GM12801 (cell line): ENCODE data around the gene EFTUD2.

ENCODE experiments used
- TF ChIP-seq, protein P1 (sequence below): IDR thresholded peaks from one replicate; pipeline ENCODE4 v1.5.1; 2011; ENCODE audit warnings: control low read depth; ENCODE audit not compliant: insufficient read length; ENCODE audit errors: extremely low read depth

Gene EFTUD2

DNA sequence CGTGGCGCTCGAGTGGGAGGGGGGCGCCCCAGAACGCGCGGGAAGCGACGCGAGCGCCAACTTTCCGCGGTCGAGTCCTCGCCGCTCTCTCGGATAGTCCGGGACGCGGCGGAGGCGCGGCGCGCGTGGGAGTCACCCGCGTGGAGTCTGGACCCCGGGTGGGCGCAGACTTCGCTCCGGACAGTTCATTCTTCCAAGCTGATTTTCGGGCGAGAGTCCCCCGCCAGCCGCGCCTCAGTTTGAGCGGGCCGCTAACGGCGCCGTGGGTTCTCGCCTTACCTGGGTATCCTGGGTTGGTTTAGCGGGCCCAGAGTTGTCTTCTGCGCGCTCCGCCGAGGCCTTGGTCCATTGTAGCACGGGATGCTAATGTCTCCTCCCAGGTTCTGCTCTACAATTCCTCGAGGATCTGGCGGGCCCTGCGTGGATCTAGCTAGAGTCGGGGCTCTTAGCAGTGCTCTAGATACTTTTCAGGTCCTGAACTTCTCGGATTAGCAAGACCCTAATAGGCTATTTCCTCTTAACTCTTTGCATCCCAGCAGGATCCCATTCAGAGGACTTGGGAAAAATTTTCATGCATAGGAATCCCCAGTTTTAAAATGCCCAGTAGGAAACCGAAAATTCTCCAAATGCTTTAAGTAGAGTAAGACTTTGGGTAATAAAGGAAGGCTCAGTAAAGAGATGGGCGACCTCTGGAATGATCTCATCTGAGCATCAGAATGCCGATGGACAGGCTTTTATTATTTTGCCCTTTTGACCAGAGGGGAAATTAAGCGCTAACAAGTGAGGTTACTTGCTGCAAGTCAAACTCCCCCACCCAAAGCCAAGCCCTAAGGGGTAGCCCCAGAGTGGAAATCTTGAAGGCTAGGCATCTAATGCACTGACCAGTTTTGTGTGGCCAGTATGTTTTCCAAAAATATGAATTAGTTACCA is 68.6 kb downstream of the EFTUD2 start:
- TF ChIP-seq, protein P1, sequence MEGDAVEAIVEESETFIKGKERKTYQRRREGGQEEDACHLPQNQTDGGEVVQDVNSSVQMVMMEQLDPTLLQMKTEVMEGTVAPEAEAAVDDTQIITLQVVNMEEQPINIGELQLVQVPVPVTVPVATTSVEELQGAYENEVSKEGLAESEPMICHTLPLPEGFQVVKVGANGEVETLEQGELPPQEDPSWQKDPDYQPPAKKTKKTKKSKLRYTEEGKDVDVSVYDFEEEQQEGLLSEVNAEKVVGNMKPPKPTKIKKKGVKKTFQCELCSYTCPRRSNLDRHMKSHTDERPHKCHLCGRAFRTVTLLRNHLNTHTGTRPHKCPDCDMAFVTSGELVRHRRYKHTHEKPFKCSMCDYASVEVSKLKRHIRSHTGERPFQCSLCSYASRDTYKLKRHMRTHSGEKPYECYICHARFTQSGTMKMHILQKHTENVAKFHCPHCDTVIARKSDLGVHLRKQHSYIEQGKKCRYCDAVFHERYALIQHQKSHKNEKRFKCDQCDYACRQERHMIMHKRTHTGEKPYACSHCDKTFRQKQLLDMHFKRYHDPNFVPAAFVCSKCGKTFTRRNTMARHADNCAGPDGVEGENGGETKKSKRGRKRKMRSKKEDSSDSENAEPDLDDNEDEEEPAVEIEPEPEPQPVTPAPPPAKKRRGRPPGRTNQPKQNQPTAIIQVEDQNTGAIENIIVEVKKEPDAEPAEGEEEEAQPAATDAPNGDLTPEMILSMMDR: no peak

DNA sequence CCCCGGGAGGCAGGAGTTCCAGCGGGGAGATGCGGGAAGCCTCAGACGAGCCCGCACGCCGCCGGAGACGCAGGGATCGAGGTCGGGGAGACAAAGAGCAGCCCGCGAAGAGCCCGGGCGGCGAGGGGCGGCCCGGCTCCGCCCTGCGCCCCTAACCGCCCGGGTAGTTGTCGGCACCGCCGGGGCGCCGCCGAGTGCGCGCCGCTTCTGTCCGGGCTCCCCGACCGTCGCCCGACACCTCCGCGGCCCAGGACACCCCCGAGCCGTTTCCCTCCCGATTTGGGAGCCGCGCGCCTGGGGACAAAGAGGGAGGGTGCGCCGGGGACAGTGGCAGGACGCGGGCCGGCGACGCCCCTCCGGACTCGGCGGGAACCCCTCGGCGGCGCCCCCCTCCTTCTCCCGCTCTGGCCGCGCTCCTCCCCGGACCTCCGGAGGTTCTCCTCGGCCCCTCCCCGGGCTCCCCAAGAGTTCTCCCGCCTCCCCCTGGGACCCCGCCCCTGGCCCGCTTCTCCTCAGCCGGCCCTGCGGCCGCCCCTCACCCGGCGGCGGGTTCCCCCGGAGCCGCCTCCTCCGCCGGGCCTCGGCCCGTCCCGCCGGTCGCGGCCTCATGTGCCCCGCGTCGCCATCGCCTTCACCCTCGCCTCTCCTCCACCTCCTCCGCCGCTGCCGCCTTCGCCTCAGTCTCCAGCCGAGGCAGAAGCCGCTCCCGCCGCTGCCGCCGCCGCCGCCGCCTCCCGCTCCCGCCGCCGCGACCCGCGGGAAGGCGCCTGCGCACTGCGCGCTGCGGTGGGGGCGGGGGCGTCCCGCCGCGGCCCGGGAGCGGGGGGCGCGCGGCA is 69.5 kb downstream of the EFTUD2 start, which contains the start of gene GJC1:
GJC1 (minus strand) TSS at position 765 of the 836 bp plus-strand sequence. CDS start 24,470 bp downstream, outside the sequence.
- TF ChIP-seq, protein P1: no peak

DNA sequence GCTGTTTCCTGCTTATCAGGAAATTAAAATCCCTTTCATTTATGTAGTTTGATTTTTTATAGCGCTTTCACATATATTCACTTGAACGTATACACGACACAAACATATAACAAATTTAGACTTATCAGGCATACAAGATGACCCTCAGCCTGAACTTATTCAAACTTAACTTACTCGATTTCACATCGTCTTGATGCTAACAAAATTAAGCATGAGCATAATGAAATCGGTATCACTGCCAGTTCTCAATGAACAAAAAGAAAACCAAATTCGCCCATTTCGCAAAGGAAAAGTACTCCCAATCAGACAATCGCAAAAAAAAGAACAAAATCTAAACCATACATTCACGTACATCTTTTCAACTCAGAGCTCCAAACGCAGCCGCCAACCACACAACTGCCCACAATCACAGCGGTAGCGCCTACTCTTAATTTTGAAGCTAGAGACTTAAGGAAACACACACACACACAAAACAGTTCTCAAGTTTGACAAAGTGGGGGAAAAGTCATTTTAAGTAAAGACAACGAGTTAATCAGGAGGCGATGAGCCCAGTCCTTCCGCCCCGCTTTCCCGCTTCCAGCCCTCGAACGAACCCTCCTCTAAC is 70.2 kb downstream of the EFTUD2 start:
- TF ChIP-seq, protein P1: no peak

DNA sequence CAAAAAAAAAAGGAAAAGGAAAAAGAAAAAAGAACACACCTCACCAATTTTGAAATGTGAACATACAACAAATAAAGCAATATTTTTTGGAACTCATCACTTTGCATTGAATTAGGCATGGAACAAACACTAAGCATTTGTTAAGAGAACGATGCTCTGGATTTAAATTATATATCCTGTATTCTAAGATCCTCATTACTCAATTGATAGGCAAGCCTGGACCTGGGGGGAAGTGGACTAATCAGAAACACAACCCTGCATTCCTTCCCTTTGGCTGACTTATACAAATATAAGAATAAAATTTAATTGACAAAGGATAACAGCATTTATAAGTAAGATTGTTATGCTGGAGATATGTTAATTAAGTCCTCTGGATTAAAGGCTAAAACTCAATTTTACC is 71.4 kb downstream of the EFTUD2 start:
- TF ChIP-seq, protein P1: no peak

DNA sequence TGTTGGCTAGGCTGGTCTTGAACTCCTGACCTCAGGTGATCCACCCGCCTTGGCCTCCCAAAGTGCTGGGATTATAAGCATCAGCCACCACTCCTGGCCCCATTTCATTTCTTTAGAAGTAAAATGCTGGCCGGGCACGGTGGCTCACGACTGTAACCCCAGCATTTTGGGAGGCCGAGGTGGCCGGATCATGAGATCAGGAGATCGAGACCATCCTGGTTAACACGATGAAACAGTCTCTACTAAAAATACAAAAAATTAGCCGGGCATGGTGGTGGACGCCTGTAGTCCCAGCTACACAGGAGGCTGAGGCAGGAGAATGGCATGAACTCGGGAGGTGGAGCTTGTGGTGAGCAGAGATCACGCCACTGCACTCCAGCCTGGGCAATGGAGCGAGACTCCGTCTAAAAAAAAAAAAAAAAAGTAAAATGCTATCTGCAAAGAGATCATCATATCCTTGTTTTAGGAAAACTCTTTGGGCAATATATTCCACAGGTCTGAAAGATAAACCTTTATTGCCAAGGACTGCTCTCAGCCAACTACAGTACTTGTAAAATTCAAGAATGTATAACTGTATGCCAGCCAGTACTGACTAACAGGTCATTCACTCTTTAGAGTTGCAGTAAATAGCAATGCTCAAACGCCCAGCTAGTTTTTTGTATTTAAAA is 73.0 kb downstream of the EFTUD2 start:
- TF ChIP-seq, protein P1: no peak

DNA sequence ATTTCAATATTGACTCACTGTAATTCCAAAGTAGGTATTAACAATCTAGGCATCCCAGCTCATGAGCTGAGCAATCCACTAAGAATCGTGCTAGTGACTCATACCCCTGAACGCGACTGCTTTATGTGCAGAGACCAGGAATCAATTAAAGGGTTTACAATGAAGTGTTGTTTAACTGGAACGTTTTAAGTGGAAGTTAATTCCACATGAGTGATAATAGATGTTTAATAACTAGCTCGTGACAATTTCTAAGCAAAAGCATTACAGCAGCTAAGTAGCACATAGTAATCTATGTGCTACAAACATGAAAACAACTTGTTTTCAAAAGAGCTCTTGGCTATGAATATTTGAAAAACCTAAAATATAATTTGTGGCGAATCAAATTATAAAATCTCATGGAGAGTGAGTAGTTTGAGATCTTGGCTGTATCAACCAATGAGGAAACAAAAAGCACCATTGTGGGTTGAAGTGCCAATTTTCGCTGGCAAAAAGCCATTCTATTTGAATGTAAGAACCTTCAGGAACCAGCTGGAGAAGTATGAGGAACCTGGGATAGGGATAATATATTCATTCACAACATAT is 78.5 kb downstream of the EFTUD2 start:
- TF ChIP-seq, protein P1: no peak
